Stimulated activated CD8-positive, alpha-beta memory T cell treated with anti-CD3 and anti-CD28 coated beads, Interleukin-2, amount 100 ng/mL, for 48 hours (primary cell): Measurements from ENCODE around the gene TSHR.
"Not testable (repeated sequence)": the region's sequence is repeated elsewhere in the genome, so short reads cannot be mapped to it uniquely, and the experiment has no call there.

ENCODE experiments used
- DNase-seq, 2 donors: peaks; one replicate each; pipeline ENCODE4 v3.0.0-alpha.2; 2020; ENCODE audit warnings: low read depth in 2 of 2

Gene TSHR

GRCh38 chr14:80951491-80951890, 3.9 kb upstream of the TSHR start:
- no peak for DNase-seq

- DNase-seq: not testable (repeated sequence)
These were observed 2.2 kb upstream of the TSHR start for GRCh38 chr14:80953211-80953610.

GRCh38 chr14:80954687-80955299, 628 bp upstream of the TSHR start:
- peak; percentile 47 to 59 for DNase-seq

GRCh38 chr14:80956102-80956501, 681 bp downstream of the TSHR start:
- DNase-seq: no peak

- DNase-seq: no peak
These were observed 1.5 kb downstream of the TSHR start for GRCh38 chr14:80956922-80957321.

GRCh38 chr14:80957613-80958012, 2.2 kb downstream of the TSHR start:
- DNase-seq: no peak

GRCh38 chr14:80958226-80958625, 2.8 kb downstream of the TSHR start:
- no peak for DNase-seq

GRCh38 chr14:80958939-80959338, 3.5 kb downstream of the TSHR start:
- no peak for DNase-seq

GRCh38 chr14:80959496-80959895, 4.1 kb downstream of the TSHR start:
- peak in 1 of 2 donors; percentile 20 for DNase-seq

- no peak for DNase-seq
These were observed 9.6 kb downstream of the TSHR start for GRCh38 chr14:80965037-80965436.

- DNase-seq: no peak
These were observed 18.7 kb downstream of the TSHR start for GRCh38 chr14:80973931-80974641.

GRCh38 chr14:80974679-80975078, 19.3 kb downstream of the TSHR start:
- no peak for DNase-seq

GRCh38 chr14:80977221-80977620, 21.8 kb downstream of the TSHR start:
- no peak for DNase-seq

GRCh38 chr14:80978403-80978802, 23.0 kb downstream of the TSHR start:
- no peak for DNase-seq

GRCh38 chr14:80979951-80980350, 24.5 kb downstream of the TSHR start:
- DNase-seq: no peak

- no peak for DNase-seq
These were observed 25.7 kb downstream of the TSHR start for GRCh38 chr14:80981156-80981555.

GRCh38 chr14:80981673-80982072, 26.3 kb downstream of the TSHR start:
- DNase-seq: no peak

- DNase-seq: no peak
These were observed 27.3 kb downstream of the TSHR start for GRCh38 chr14:80982711-80983110.

- DNase-seq: peak; percentile 12 to 36
These were observed 32.0 kb downstream of the TSHR start for GRCh38 chr14:80987235-80988032.

GRCh38 chr14:80988192-80988591, 32.8 kb downstream of the TSHR start:
- DNase-seq: no peak

GRCh38 chr14:80988735-80989429, 33.5 kb downstream of the TSHR start:
- no peak for DNase-seq

- DNase-seq: no peak
These were observed 37.2 kb downstream of the TSHR start for GRCh38 chr14:80992580-80992979.
